Pancreas (tissue), 10 donors: ENCODE data around the gene IGSF21. TPM values are rescaled to one million over a fixed set of nuclear protein-coding genes. Genes with fewer than 3 reads are reported as not detected.

ENCODE experiments used
- ATAC-seq, 4 donors: fragments of 200-7000 bp; cut with Tn5 transposase; one replicate each; pipeline versions ENCODE4 v1.8.0 to v1.9.1; 2020; ENCODE audit warnings: mild to moderate bottlenecking in 4 of 4, moderate library complexity in 4 of 4
- DNase-seq, 6 donors: peaks; one replicate each; pipeline ENCODE4 v3.0.0-alpha.2; 2020
- FAIRE-seq: peaks from 2 replicates; lab custom pipeline; 2012; peaks lifted over from hg19 to GRCh38; lab: Jason Lieb, UNC
- H3K27ac ChIP-seq, 4 donors: fragments of 200-600 bp; sonication (generic); 1 replicate in 3 of 4; 2 replicates in 1 of 4; pipeline versions ENCODE4 v1.5.0 to v1.8.0; 2020
- H3K27me3 ChIP-seq, 4 donors: fragments of 200-600 bp; one replicate each; pipeline ENCODE4 v1.8.0; 2021
- H3K36me3 ChIP-seq, 3 donors: fragments of 200-600 bp; sonication (generic) in 1 of 3; one replicate each; pipeline versions ENCODE4 v1.5.0 to v1.8.0; 2020 to 2021
- H3K4me1 ChIP-seq, 3 donors: fragments of 200-600 bp; one replicate each; pipeline ENCODE4 v1.8.0; 2021
- H3K4me3 ChIP-seq, 4 donors: fragments of 200-600 bp; sonication (generic) in 2 of 4; one replicate each; pipeline versions ENCODE4 v1.5.0 to v1.8.0; 2020 to 2021
- H3K9me3 ChIP-seq, 4 donors: fragments of 200-600 bp; one replicate each; pipeline ENCODE4 v1.8.0; 2021
- whole genome bisulfite sequencing, 2 donors: extraction: QIAGEN DNeasy Blood & Tissue Kit; methylation state at CpG; one replicate each; pipeline ENCODE4 v1.1.7; 2013; 5-methylcytosine and 5-hydroxymethylcytosine counted together
- intact Hi-C, 3 donors: fragments of 100-400 bp; cut with DNase I; formaldehyde crosslinking; loops; one replicate each; pipeline versions ENCODE4 v1.11.1 to v1.14.2; 2022
- polyA plus RNA-seq, 2 donors: library from polyadenylated mRNA; stranded (reverse); fragments of 200-250 nt; gene quantifications; one replicate each; pipeline ENCODE4 v1.2.3, GENCODE V29; 2013
- total RNA-seq, 6 donors: library from RNA; stranded (reverse); fragmentation: NEBNext Ultra II Directional in 4 of 6; extraction: Animal tissue kit (Norgen Biotek cat#: 25700) in 4 of 6; gene quantifications; one replicate each; pipeline versions ENCODE4 v1.2.1 to v1.2.4, GENCODE V29; 2021 to 2023
- TF ChIP-seq, protein P1 (sequence below), 4 donors: fragments of 200-600 bp; sonication (generic) in 3 of 4; IDR thresholded peaks; one replicate each; pipeline versions ENCODE4 v1.5.0 to v1.8.0; 2021; ENCODE audit warnings: antibody characterized with exemption in 4 of 4
- donor health status: healthy with polysubstance abuse.
- donor health status: DM: no; HTN: no; CAD: no; lungs with moderate emphysema.
- donor health status: DM: no; HTN: no; CAD: no.
- donor health status: control.
- donor health status: control.
- donor health status: Bipolar disorder and iron deficiency.
- donor health status: DM: yes; HTN: yes; CAD: no.
- donor health status: DM: no; HTN: no; CAD: no.
- donor health status: DM: no; HTN: no; CAD: no.
- donor health status: DM: yes; HTN: yes; CAD: no.

IGSF21 gene
- total and polyA plus RNA-seq, 8 donors = 0.28 to 1.3 (median 0.92) TPM; not detected in 1

GRCh38 chr1:18151436-18152122 lies 44.0 kb downstream of the IGSF21 start:
- 60 to 68% methylated on average over 8 of the region's 8 CpGs for WGBS, 2 donors
- DNase-seq = no peak
- H3K27me3 ChIP-seq = no peaks in the 10 kb centered on the region
- H3K9me3 ChIP-seq = no peaks in the 10 kb centered on the region
- intact Hi-C loops = no loop called here
- H3K4me3 ChIP-seq = no peak overlapping the region
- FAIRE-seq = no peak
- ATAC-seq = no peak
- TF ChIP-seq, protein P1, sequence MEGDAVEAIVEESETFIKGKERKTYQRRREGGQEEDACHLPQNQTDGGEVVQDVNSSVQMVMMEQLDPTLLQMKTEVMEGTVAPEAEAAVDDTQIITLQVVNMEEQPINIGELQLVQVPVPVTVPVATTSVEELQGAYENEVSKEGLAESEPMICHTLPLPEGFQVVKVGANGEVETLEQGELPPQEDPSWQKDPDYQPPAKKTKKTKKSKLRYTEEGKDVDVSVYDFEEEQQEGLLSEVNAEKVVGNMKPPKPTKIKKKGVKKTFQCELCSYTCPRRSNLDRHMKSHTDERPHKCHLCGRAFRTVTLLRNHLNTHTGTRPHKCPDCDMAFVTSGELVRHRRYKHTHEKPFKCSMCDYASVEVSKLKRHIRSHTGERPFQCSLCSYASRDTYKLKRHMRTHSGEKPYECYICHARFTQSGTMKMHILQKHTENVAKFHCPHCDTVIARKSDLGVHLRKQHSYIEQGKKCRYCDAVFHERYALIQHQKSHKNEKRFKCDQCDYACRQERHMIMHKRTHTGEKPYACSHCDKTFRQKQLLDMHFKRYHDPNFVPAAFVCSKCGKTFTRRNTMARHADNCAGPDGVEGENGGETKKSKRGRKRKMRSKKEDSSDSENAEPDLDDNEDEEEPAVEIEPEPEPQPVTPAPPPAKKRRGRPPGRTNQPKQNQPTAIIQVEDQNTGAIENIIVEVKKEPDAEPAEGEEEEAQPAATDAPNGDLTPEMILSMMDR (IDR thresholded peaks at IDR 0.05) = no peak
- no peaks in the 10 kb centered on the region for H3K36me3 ChIP-seq
- no peaks in the 10 kb centered on the region for H3K4me1 ChIP-seq
- H3K27ac ChIP-seq = no peak overlapping the region

GRCh38 chr1:18154430-18155194 lies 47.0 kb downstream of the IGSF21 start:
- no peak overlapping the region for H3K27ac ChIP-seq
- WGBS, 2 donors = 50 to 51% methylated on average over 3 of the region's 3 CpGs
- DNase-seq = no peak

DNA sequence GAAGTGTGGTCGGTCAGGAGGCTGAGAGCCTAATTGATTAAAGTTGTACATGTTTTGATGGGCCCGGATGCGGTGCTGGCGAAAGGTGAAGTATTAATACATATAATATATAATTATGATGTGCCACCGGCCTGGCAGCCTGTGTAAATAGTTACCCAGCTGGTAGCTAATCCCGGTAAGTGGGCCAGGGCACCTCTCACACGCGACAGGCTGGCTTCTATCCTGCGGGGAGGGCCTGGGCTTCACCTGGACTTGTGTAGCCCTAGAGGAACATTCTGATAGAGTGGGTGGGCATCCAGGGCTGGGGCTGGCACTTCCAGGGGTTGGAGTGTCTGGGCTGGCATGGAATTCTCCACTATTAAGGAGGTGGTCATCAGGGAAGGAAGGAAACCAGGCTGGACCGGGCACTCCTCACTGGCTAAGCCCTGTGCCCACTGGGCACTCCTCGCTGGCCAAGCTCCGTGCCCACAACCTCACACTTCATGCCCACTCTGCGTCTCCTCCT lies 48.3 kb downstream of the IGSF21 start:
- DNase-seq (no peak), ATAC-seq (peak in 2 of 4 donors; percentile 34 to 65), FAIRE-seq (no peak)
- H3K4me3 ChIP-seq = no peak overlapping the region
- H3K4me1 ChIP-seq = no peaks in the 10 kb centered on the region
- 58 to 59% methylated on average over 13 of the region's 13 CpGs for WGBS, 2 donors
- intact Hi-C loops = no loop called here
- H3K36me3 ChIP-seq = no peaks in the 10 kb centered on the region
- no peak overlapping the region for H3K27ac ChIP-seq
- H3K9me3 ChIP-seq = no peaks in the 10 kb centered on the region
- H3K27me3 ChIP-seq = no peaks in the 10 kb centered on the region
- TF ChIP-seq, protein P1 (IDR thresholded peaks at IDR 0.05) = no peak

More at GRCh38 chr1:18154430-18155194, 47.0 kb downstream of the IGSF21 start:
- Histone ChIP-seq H3K4me1 (no peaks in the 10 kb centered on the region), H3K36me3 (no peaks in the 10 kb centered on the region), H3K9me3 (no peaks in the 10 kb centered on the region), H3K27me3 (no peaks in the 10 kb centered on the region), H3K4me3 (no peak overlapping the region)
- TF ChIP-seq, protein P1 (IDR thresholded peaks at IDR 0.05) = no peak
- ATAC-seq (no peak), FAIRE-seq (no peak)
- intact Hi-C loops = no loop called here

GRCh38 chr1:18157352-18157751 lies 49.8 kb downstream of the IGSF21 start:
- no peak overlapping the region for H3K4me3 ChIP-seq
- no peaks in the 10 kb centered on the region for H3K36me3 ChIP-seq
- H3K27ac ChIP-seq = no peak overlapping the region
- intact Hi-C loops = no loop called here
- 56 to 69% methylated on average over 10 of the region's 10 CpGs for WGBS, 2 donors
- no peaks in the 10 kb centered on the region for H3K27me3 ChIP-seq
- no peak for ATAC-seq
- H3K4me1 ChIP-seq = no peaks in the 10 kb centered on the region
- no peak for DNase-seq
- FAIRE-seq = no peak
- no peaks in the 10 kb centered on the region for H3K9me3 ChIP-seq
- TF ChIP-seq, protein P1 (IDR thresholded peaks at IDR 0.05) = no peak
